H1 (cell line): ENCODE results near the gene MYO5A.

Experiments used
- RAD21 ChIP-seq, 2 experiments: IDR thresholded peaks in 1 of 2; conservative IDR thresholded peaks in 1 of 2; 2 replicates each; pipeline ENCODE4 v1.6.1; 2011; ENCODE audit warnings: low read depth in 2 of 2, low read length in 2 of 2, improper control_type of control experiment in 1 of 2, inconsistent platforms in 1 of 2, mild to moderate bottlenecking in 1 of 2, moderate library complexity in 1 of 2
- RBBP5 ChIP-seq: IDR thresholded peaks from 2 replicates; pipeline ENCODE4 v1.7.1; 2012; ENCODE audit warnings: low read depth, mild to moderate bottlenecking, inconsistent platforms, low read length, moderate library complexity, borderline replicate concordance
- RNF2 ChIP-seq: fragments of 200-900, 300-1000 bp; sonication (generic); IDR thresholded peaks from 2 replicates; pipeline ENCODE4 v1.7.1; 2016; ENCODE audit warnings: borderline replicate concordance, low read depth, mild to moderate bottlenecking, antibody characterized with exemption, low read length; ENCODE audit not compliant: poor library complexity, severe bottlenecking; ENCODE audit errors: missing control alignments
- YY1 ChIP-seq: IDR thresholded peaks from 2 replicates; pipeline ENCODE4 v1.6.1; 2011; ENCODE audit warnings: low read depth, mild to moderate bottlenecking, low read length
- TF ChIP-seq, protein P1 (sequence below), 3 experiments: IDR thresholded peaks; 1 replicate in 2 of 3; 2 replicates in 1 of 3; pipeline versions ENCODE4 v1.5.1 to v1.6.1; 2011; ENCODE audit warnings: low read length in 3 of 3, mild to moderate bottlenecking in 3 of 3, inconsistent platforms in 2 of 3, low read depth in 1 of 3, moderate library complexity in 1 of 3; ENCODE audit not compliant: insufficient read depth in 1 of 3; ENCODE audit errors: control extremely low read depth in 1 of 3
- TF ChIP-seq, protein P2 (sequence below): fragments of 300-600 bp; sonication (generic); IDR thresholded peaks from 2 replicates; pipeline ENCODE4 v1.7.1; 2012; ENCODE audit warnings: low read length, moderate library complexity, mild to moderate bottlenecking, inconsistent platforms; ENCODE audit not compliant: insufficient replicate concordance

DNA sequence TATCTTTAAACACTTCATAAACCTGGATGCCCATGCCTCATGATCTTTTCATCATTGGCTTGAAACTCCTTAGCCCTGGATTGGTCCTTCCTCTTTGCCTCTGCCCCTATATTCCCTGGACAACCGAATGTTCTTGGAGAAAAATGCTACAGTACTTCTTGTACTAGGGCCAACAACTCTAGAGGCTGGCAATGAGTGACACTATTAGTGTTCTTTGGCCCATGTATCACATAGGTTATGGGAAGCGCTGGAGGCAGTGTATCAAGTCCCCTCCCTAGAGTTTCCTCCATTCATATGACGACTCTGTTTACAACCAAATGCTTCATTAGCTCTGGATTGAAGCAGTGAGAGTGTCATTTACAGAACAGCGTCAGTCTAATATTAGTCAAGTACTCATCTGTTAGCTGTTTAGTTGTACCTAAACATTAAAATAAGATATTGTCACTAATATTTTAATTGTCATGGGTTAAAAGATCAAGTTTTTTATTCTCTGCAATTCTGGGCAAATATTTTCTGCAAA is 166.6 kb downstream of the MYO5A start:
- TF ChIP-seq RAD21 (IDR thresholded peaks at IDR 0.05 in 1 of 2, conservative IDR thresholded peaks at IDR 0.05 in 1 of 2; ENCODE audit: low read depth in 2 of 2, low read length in 2 of 2): no peak
- TF ChIP-seq, protein P1, sequence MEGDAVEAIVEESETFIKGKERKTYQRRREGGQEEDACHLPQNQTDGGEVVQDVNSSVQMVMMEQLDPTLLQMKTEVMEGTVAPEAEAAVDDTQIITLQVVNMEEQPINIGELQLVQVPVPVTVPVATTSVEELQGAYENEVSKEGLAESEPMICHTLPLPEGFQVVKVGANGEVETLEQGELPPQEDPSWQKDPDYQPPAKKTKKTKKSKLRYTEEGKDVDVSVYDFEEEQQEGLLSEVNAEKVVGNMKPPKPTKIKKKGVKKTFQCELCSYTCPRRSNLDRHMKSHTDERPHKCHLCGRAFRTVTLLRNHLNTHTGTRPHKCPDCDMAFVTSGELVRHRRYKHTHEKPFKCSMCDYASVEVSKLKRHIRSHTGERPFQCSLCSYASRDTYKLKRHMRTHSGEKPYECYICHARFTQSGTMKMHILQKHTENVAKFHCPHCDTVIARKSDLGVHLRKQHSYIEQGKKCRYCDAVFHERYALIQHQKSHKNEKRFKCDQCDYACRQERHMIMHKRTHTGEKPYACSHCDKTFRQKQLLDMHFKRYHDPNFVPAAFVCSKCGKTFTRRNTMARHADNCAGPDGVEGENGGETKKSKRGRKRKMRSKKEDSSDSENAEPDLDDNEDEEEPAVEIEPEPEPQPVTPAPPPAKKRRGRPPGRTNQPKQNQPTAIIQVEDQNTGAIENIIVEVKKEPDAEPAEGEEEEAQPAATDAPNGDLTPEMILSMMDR (IDR thresholded peaks at IDR 0.05; ENCODE audit: control extremely low read depth in 1 of 3, insufficient read depth in 1 of 3, low read depth in 1 of 3, low read length in 3 of 3): no peak
- TF ChIP-seq RNF2: no peak
- TF ChIP-seq YY1: no peak
- no peak for TF ChIP-seq RBBP5
- TF ChIP-seq, protein P2, sequence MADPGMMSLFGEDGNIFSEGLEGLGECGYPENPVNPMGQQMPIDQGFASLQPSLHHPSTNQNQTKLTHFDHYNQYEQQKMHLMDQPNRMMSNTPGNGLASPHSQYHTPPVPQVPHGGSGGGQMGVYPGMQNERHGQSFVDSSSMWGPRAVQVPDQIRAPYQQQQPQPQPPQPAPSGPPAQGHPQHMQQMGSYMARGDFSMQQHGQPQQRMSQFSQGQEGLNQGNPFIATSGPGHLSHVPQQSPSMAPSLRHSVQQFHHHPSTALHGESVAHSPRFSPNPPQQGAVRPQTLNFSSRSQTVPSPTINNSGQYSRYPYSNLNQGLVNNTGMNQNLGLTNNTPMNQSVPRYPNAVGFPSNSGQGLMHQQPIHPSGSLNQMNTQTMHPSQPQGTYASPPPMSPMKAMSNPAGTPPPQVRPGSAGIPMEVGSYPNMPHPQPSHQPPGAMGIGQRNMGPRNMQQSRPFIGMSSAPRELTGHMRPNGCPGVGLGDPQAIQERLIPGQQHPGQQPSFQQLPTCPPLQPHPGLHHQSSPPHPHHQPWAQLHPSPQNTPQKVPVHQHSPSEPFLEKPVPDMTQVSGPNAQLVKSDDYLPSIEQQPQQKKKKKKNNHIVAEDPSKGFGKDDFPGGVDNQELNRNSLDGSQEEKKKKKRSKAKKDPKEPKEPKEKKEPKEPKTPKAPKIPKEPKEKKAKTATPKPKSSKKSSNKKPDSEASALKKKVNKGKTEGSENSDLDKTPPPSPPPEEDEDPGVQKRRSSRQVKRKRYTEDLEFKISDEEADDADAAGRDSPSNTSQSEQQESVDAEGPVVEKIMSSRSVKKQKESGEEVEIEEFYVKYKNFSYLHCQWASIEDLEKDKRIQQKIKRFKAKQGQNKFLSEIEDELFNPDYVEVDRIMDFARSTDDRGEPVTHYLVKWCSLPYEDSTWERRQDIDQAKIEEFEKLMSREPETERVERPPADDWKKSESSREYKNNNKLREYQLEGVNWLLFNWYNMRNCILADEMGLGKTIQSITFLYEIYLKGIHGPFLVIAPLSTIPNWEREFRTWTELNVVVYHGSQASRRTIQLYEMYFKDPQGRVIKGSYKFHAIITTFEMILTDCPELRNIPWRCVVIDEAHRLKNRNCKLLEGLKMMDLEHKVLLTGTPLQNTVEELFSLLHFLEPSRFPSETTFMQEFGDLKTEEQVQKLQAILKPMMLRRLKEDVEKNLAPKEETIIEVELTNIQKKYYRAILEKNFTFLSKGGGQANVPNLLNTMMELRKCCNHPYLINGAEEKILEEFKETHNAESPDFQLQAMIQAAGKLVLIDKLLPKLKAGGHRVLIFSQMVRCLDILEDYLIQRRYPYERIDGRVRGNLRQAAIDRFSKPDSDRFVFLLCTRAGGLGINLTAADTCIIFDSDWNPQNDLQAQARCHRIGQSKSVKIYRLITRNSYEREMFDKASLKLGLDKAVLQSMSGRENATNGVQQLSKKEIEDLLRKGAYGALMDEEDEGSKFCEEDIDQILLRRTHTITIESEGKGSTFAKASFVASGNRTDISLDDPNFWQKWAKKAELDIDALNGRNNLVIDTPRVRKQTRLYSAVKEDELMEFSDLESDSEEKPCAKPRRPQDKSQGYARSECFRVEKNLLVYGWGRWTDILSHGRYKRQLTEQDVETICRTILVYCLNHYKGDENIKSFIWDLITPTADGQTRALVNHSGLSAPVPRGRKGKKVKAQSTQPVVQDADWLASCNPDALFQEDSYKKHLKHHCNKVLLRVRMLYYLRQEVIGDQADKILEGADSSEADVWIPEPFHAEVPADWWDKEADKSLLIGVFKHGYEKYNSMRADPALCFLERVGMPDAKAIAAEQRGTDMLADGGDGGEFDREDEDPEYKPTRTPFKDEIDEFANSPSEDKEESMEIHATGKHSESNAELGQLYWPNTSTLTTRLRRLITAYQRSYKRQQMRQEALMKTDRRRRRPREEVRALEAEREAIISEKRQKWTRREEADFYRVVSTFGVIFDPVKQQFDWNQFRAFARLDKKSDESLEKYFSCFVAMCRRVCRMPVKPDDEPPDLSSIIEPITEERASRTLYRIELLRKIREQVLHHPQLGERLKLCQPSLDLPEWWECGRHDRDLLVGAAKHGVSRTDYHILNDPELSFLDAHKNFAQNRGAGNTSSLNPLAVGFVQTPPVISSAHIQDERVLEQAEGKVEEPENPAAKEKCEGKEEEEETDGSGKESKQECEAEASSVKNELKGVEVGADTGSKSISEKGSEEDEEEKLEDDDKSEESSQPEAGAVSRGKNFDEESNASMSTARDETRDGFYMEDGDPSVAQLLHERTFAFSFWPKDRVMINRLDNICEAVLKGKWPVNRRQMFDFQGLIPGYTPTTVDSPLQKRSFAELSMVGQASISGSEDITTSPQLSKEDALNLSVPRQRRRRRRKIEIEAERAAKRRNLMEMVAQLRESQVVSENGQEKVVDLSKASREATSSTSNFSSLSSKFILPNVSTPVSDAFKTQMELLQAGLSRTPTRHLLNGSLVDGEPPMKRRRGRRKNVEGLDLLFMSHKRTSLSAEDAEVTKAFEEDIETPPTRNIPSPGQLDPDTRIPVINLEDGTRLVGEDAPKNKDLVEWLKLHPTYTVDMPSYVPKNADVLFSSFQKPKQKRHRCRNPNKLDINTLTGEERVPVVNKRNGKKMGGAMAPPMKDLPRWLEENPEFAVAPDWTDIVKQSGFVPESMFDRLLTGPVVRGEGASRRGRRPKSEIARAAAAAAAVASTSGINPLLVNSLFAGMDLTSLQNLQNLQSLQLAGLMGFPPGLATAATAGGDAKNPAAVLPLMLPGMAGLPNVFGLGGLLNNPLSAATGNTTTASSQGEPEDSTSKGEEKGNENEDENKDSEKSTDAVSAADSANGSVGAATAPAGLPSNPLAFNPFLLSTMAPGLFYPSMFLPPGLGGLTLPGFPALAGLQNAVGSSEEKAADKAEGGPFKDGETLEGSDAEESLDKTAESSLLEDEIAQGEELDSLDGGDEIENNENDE: no peak
